ENCODE results near the gene CYTIP. TPM values are rescaled to one million over a fixed set of nuclear protein-coding genes. Genes with fewer than 3 reads are reported as not detected.

Gene CYTIP
- not detected in 2 replicates for polyA plus RNA-seq (2012; rRNA removed)
- polyA plus RNA-seq (2012; cell fraction: cytosol; rRNA removed), result not detected in 2 replicates
- not detected in 2 replicates for polyA plus RNA-seq (2012; cell fraction: nucleus; rRNA removed)

DNA sequence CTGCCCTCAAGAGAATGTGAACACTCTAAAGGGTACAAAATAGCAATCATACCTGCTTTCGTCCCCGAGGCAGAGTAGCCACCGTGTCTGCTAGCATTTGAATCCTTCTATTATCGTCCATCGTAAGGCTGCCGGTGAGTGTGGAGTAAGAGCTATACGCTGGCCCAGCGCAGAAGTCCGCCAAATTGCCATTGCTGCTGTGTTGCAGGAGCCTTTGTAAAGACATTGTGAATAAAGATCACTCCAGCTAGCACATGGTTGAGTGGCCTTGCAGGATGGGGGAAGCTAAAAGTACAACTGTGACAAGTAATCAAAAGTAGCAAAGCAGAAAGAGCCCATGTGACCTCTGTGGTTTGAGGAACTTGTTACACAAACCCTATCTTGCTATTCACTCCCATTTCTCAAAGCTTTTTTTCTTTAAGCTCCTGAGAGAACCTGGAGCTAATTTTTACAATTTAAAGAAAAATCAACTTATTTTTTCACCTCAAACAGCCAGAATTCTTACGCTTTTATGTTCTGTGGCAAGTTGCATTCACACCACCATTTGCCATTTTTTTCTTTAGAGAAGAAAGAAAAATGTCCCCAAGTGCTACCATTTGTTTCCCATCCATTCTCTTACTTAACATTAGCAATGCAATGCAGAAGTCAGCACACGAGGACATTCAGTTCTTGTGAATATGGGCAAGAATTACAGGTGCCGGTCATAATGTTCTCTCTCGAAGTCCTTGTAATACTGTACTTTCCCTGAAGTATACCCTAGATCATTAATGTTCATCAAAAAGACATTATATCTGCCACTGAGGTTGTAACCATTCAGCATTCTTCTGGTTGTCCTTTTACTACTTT lies at the start of gene CYTIP:
CYTIP (minus strand) TSS at position 295 of the 846 bp plus-strand sequence; CDS start at position 226, 69 bp downstream.
- Histone ChIP-seq H3K9me2 (no peaks in the 10 kb centered on the region), H3K36me3 (replicated peaks in 1 of 2; ENCODE audit: control insufficient read depth in 1 of 2, insufficient read depth in 2 of 2, low read length in 1 of 2) (no peaks in the 10 kb centered on the region), H4K20me1 (ENCODE audit: insufficient read depth) (no peaks in the 10 kb centered on the region), H3K79me2 (ENCODE audit: insufficient read depth) (no peaks in the 10 kb centered on the region), H3K4me3 (ENCODE audit: low read depth in 2 of 2, low read length in 1 of 2) (no peak within 1 kb of the TSS), H3K4me2 (no peak within 1 kb of the TSS), H3K27me3 (ENCODE audit: insufficient read depth) (peaks cover 36% of the 10 kb centered on the region), H2AFZ (ENCODE audit: low read depth) (no peak within 1 kb of the TSS), H3K9me3 (no peaks in the 10 kb centered on the region), H3F3A (replicated peaks; ENCODE audit: insufficient read depth) (no peaks in the 10 kb centered on the region), H3K27ac (ENCODE audit: low read depth in 2 of 2, low read length in 1 of 2) (no peak within 1 kb of the TSS), H3K9ac (no peak within 1 kb of the TSS), H3K4me1 (ENCODE audit: control insufficient read depth in 1 of 2, insufficient read depth in 2 of 2, low read depth in 1 of 2, low read length in 1 of 2) (peaks cover 0 to 12% of the 10 kb centered on the region in 2 experiments; a peak in 2 of 4 replicates)
- DNase-seq, result no peak
- CTCF ChIA-PET, result interaction anchor here (1.0 to 1.2 kb wide), 3 partner anchors 107 to 141 kb away, joined by 3 to 4 read pairs (median 3); no protein-coding TSS in a partner anchor
- POLR2A ChIA-PET, result no interaction called here
- WGBS (ENCODE audit: low lambda C conversion rate), result 13% methylated on average over 13 of the region's 13 CpGs
- TF ChIP-seq FOXM1 (IDR thresholded peaks at IDR 0.05; ENCODE audit: low read depth), result no peak
- TF ChIP-seq GABPA (IDR thresholded peaks at IDR 0.05; ENCODE audit: low read depth), result no peak
- no peak for TF ChIP-seq ZBTB33 (IDR thresholded peaks at IDR 0.05; ENCODE audit: borderline replicate concordance, low read depth)
- TF ChIP-seq FOXJ3 (CRISPR knock-in tag; IDR thresholded peaks at IDR 0.05), result no peak
- no peak for TF ChIP-seq CTCF (IDR thresholded peaks at IDR 0.05)
- no peak for TF ChIP-seq GATA2 (CRISPR knock-in tag; IDR thresholded peaks at IDR 0.05)
- no peak for TF ChIP-seq NFIC (IDR thresholded peaks at IDR 0.05; ENCODE audit: borderline replicate concordance)
- no peak for TF ChIP-seq SMC3 (IDR thresholded peaks at IDR 0.05; ENCODE audit: low read depth, low read length)
- TF ChIP-seq MXI1 (IDR thresholded peaks at IDR 0.05; ENCODE audit: low read depth, low read length), result no peak
- TF ChIP-seq SIN3A (IDR thresholded peaks at IDR 0.05; ENCODE audit: borderline replicate concordance, low read depth, low read length), result no peak
- no peak for TF ChIP-seq TAF1 (IDR thresholded peaks at IDR 0.05; ENCODE audit: borderline replicate concordance, low read depth, low read length)
- TF ChIP-seq RCOR1 (IDR thresholded peaks at IDR 0.05; ENCODE audit: low read length), result no peak
- TF ChIP-seq TEAD4 (IDR thresholded peaks at IDR 0.05; ENCODE audit: borderline replicate concordance, insufficient read depth), result no peak
- no peak for TF ChIP-seq EP300 (IDR thresholded peaks at IDR 0.05; ENCODE audit: borderline replicate concordance in 1 of 2, low read depth in 1 of 2, low read length in 1 of 2)
- TF ChIP-seq RAD21 (IDR thresholded peaks at IDR 0.05; ENCODE audit: low read length), result no peak

Data from SK-N-SH (cell line).